ENCODE results near the gene TSTD2.

DNA sequence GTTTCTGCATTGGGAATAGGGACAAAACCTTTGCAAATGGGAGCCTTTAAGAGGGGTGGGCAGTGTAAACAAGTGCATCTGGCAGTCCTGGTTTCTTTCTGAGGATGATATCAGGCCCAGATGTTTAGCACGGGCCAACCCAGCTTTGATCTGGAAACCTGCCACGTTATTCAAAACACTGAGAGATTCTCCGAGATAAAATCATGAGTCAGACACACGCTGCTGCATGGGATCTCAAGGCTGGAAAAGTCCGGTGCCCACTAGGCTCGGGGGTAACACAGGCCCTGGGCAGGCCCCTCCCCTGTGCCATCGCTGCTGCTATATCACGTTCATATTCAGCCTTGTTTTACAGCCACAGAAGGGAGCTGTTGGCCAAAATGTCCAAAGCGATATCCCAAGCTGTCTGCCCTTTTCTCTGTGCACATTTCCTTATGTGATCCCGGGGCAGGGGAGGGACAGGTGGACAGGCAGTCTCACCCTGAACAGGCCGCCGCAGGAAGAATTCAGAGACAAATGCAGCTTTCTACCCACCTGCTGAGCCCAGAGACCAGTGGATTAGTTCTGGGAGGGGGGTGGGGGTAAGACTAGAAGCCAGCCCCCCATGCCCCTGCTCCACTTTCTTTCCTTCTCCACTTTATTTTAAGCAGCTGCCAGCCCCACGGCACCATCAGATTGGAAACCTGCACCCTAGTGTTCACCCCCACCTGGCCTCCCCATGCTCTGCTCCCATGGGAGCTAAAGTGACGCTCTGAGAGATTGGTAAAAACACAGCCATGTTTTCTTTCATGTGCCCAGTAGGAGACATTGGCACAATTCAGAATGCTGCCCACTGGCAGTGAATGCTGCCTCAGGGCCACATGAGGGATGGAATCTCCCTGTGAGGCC lies 68.6 kb downstream of the TSTD2 start:
- no peak for TF ChIP-seq CTCF (conservative IDR thresholded peaks at IDR 0.05 in 1 of 2, IDR thresholded peaks at IDR 0.05 in 1 of 2; ENCODE audit: extremely low read depth in 1 of 2, insufficient read depth in 1 of 2, low read depth in 1 of 2, low read length in 2 of 2)
- no peak for TF ChIP-seq EZH2 (IDR thresholded peaks at IDR 0.05; ENCODE audit: borderline replicate concordance, low read length)

Data from mammary epithelial cell (primary cell).